HG03521 (cell line): ENCODE measurements around the gene SMC5.

Experiments used
- ATAC-seq: cut with Tn5 transposase; IDR thresholded peaks from one replicate; pipeline ENCODE4 v1.9.1; 2021; ENCODE audit warnings: mild to moderate bottlenecking, moderate library complexity; ENCODE audit not compliant: unreplicated experiment

The SMC5 gene

DNA sequence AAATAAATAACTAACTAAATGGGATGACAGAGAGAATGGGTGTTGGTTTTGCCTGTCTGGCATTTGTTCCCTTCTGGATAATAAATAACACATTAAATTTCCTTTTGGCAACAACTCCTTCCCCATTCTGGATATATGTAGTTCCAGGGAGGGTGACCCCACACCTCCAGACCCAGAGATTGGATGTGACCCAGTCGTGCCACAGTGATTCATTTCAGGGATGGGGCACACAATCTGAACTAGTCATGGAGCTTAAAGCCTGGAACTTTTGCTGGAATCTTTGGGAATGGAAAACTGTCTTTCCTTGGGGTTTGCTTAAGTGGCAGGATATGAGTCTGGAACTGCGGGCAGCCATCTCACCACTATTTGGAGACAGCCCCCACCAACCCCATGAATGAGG is 144.4 kb downstream of the SMC5 start:
- ATAC-seq = no peak

DNA sequence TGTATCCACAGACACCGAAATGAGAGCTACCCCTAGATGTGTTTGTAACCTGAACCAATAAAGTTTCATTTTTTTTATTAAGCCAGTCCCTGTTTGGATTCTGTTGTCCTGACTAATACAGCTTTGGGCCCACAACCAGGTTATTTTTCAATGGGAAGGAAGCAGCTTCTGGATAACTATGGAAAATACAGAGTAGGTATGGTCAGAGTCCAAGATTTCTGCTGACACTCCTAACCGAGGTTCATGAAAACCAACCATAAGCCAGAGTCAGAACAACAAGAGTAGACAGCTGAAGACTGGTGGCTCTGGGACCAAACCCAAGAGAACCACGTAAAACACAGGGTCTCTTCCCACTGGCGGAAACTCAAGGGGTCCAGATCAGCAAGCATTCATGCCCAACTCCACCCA is 144.8 kb downstream of the SMC5 start:
- no peak for ATAC-seq

DNA sequence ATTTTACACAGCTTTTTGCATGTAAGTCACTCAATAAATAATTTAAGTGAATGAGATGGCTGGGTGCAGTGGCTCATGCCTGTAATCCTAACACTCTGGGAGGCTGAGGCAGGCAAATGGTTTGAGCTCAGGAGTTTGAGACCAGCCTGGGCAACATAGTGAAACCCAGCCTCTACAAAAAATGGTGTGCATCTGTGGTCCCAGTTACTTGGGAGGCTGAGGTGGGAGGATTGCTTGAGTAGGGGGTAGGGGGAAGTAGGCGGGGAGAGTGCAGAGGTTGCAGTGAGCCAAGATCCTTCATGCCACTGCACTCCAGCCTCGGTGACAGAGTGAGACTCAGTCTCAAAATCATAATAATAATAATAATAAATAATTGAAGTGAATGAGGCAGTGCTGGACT is 145.5 kb downstream of the SMC5 start:
- ATAC-seq = no peak
